HCT116 (cell line): ENCODE measurements around the gene MCRIP2. TPM values are rescaled to one million over a fixed set of nuclear protein-coding genes. Genes with fewer than 3 reads are reported as not detected.

Experiments
- ATAC-seq: fragments of 200-7000 bp; cut with Tn5 transposase; 2 replicates; pipeline ENCODE4 v1.9.1; 2020; ENCODE audit warnings: mild to moderate bottlenecking, moderate library complexity
- BruUV-seq: library from RNA; stranded (reverse); fragments of 400-500 nt; replicated peaks from 2 replicates; lab custom pipeline; 2021; lab: Mats Ljungman, UMichigan
- CTCF ChIA-PET: fragments of 300-600 bp; sonication (Branson Sonifier 250); formaldehyde crosslinking; loops from one replicate; lab custom pipeline; 2021; ENCODE audit warnings: antibody characterized with exemption; lab: Charles Lee
- POLR2A ChIA-PET: fragments of 300-600, 350-600 bp; sonication (Branson Sonifier 250); formaldehyde crosslinking; loops from one replicate; lab custom pipeline; 2021; ENCODE audit warnings: antibody characterized with exemption; lab: Charles Lee
- RAD21 ChIA-PET, 2 experiments: fragments of 300-600 bp; sonication (Branson Sonifier 250); formaldehyde crosslinking; loops; one replicate each; lab custom pipeline; 2023; ENCODE audit warnings: low total read pairs in 2 of 2; ENCODE audit not compliant: uncharacterized antibody in 2 of 2, unreplicated experiment in 2 of 2, low non-redundant PET in 1 of 2; lab: Charles Lee
- DNase-seq: peaks from one replicate; pipeline ENCODE4 v3.0.0-alpha.2; 2010; ENCODE audit warnings: low read depth, low spot score
- H2AFZ ChIP-seq: fragments of 200-600 bp; shearing (Covaris generic), sonication (generic); 2 replicates; pipeline ENCODE4 v1.6.1; 2017; ENCODE audit warnings: low read depth, mixed run types, mixed read lengths, antibody characterized with exemption, low read length; ENCODE audit not compliant: poor library complexity, severe bottlenecking
- H3K27ac ChIP-seq: 2 replicates; pipeline ENCODE4 v1.5.1; 2012; ENCODE audit warnings: low read depth, low read length
- H3K27me3 ChIP-seq: fragments of 200-600 bp; sonication (generic); 2 replicates; pipeline ENCODE4 v1.6.1; 2016; ENCODE audit warnings: mixed run types, low read length, mixed read lengths; ENCODE audit not compliant: insufficient read depth
- H3K36me3 ChIP-seq, 2 experiments: fragments of 200-500 bp in 1 of 2; fragments of 200-600 bp in 1 of 2; sonication (Bioruptor generic) in 1 of 2; sonication (generic) in 1 of 2; 2 replicates each; pipeline versions ENCODE4 v1.5.1 to v1.6.1; 2014 to 2016; ENCODE audit warnings: low read length in 2 of 2, inconsistent platforms in 1 of 2, mixed read lengths in 1 of 2, mixed run types in 1 of 2; ENCODE audit not compliant: insufficient read depth in 2 of 2, control insufficient read depth in 1 of 2
- H3K4me1 ChIP-seq, 2 experiments: fragments of 200-600 bp in 1 of 2; sonication (generic) in 1 of 2; 2 replicates each; pipeline versions ENCODE4 v1.5.1 to v1.6.1; 2012 to 2017; ENCODE audit warnings: low read length in 2 of 2, inconsistent platforms in 1 of 2, mild to moderate bottlenecking in 1 of 2, mixed read lengths in 1 of 2, mixed run types in 1 of 2, moderate library complexity in 1 of 2; ENCODE audit not compliant: insufficient read depth in 2 of 2, control insufficient read depth in 1 of 2
- H3K4me2 ChIP-seq: fragments of 200-600 bp; sonication (generic); 2 replicates; pipeline ENCODE4 v1.6.1; 2017; ENCODE audit warnings: mixed run types, low read length, mixed read lengths
- H3K4me3 ChIP-seq, 2 experiments: fragments of 200-600 bp in 1 of 2; sonication (generic) in 1 of 2; replicated peaks in 1 of 2; 2 replicates each; pipeline ENCODE4 v1.5.1; 2011 to 2016; ENCODE audit warnings: low read length in 2 of 2, control low read depth in 1 of 2, low read depth in 1 of 2, mild to moderate bottlenecking in 1 of 2, mixed read lengths in 1 of 2, mixed run types in 1 of 2
- H3K79me2 ChIP-seq: fragments of 200-600 bp; sonication (generic); 2 replicates; pipeline ENCODE4 v1.6.1; 2017; ENCODE audit warnings: mild to moderate bottlenecking, mixed run types, low read length, moderate library complexity, mixed read lengths; ENCODE audit not compliant: insufficient read depth
- H3K9ac ChIP-seq: fragments of 200-600 bp; sonication (generic); 2 replicates; pipeline ENCODE4 v1.6.1; 2016; ENCODE audit warnings: low read length, mixed read lengths
- H3K9me2 ChIP-seq: fragments of 200-600 bp; sonication (generic), shearing (Covaris generic); 2 replicates; pipeline ENCODE4 v1.6.1; 2017; ENCODE audit warnings: mixed run types, mild to moderate bottlenecking, moderate library complexity; ENCODE audit not compliant: insufficient read depth
- H3K9me3 ChIP-seq, 2 experiments: fragments of 200-500 bp in 1 of 2; fragments of 200-600 bp in 1 of 2; sonication (Bioruptor generic) in 1 of 2; sonication (generic) in 1 of 2; 2 replicates each; pipeline ENCODE4 v1.6.1; 2014 to 2017; ENCODE audit warnings: low read length in 2 of 2, mixed read lengths in 2 of 2, inconsistent platforms in 1 of 2, low read depth in 1 of 2, mild to moderate bottlenecking in 1 of 2, mixed run types in 1 of 2, moderate library complexity in 1 of 2; ENCODE audit not compliant: control insufficient read depth in 1 of 2, insufficient read depth in 1 of 2
- H4K20me1 ChIP-seq: fragments of 200-600 bp; sonication (generic), shearing (Covaris generic); 2 replicates; pipeline ENCODE4 v1.6.1; 2017; ENCODE audit warnings: mixed run types, mild to moderate bottlenecking, moderate library complexity; ENCODE audit not compliant: insufficient read depth
- EGR1 ChIP-seq: IDR thresholded peaks from 2 replicates; pipeline ENCODE4 v1.6.1; 2012; ENCODE audit warnings: low read depth
- EZH2 ChIP-seq: fragments of 200-600 bp; sonication (generic); IDR thresholded peaks from 2 replicates; pipeline ENCODE4 v1.6.1; 2017; ENCODE audit warnings: antibody characterized with exemption, mixed run types
- POLR2A ChIP-seq: IDR thresholded peaks from 2 replicates; pipeline ENCODE4 v1.7.0; 2011; ENCODE audit warnings: borderline replicate concordance; ENCODE audit not compliant: insufficient read depth, insufficient read length; ENCODE audit errors: extremely low read depth
- POLR2AphosphoS5 ChIP-seq: IDR thresholded peaks from 2 replicates; pipeline ENCODE4 v1.6.1; 2011; ENCODE audit warnings: mild to moderate bottlenecking, low read depth, low read length, moderate library complexity
- SP1 ChIP-seq: IDR thresholded peaks from 2 replicates; pipeline ENCODE4 v1.6.1; 2012; ENCODE audit warnings: low read depth
- YY1 ChIP-seq: IDR thresholded peaks from 2 replicates; pipeline ENCODE4 v1.6.1; 2011; ENCODE audit warnings: low read length, low read depth, moderate library complexity, mild to moderate bottlenecking; ENCODE audit not compliant: insufficient replicate concordance; ENCODE audit errors: extremely low read depth
- ZFX ChIP-seq: fragments of 450-650 bp; IDR thresholded peaks from 2 replicates; pipeline ENCODE4 v1.6.1; 2017
- intact Hi-C: fragments of 100-400 bp; cut with micrococcal nuclease; formaldehyde crosslinking; loops from 2 replicates; pipeline ENCODE4 v1.10.0; 2022
- total RNA-seq: library from RNA; stranded (reverse); gene quantifications from one replicate; pipeline ENCODE4 v1.2.1, GENCODE V29; 2021; ENCODE audit not compliant: unreplicated experiment
- TF ChIP-seq, protein P1 (sequence below): IDR thresholded peaks from 2 replicates; pipeline ENCODE4 v1.6.1; 2012

The MCRIP2 gene
- total RNA-seq, 1 experiment from 2014 or later: 34.9 TPM

DNA sequence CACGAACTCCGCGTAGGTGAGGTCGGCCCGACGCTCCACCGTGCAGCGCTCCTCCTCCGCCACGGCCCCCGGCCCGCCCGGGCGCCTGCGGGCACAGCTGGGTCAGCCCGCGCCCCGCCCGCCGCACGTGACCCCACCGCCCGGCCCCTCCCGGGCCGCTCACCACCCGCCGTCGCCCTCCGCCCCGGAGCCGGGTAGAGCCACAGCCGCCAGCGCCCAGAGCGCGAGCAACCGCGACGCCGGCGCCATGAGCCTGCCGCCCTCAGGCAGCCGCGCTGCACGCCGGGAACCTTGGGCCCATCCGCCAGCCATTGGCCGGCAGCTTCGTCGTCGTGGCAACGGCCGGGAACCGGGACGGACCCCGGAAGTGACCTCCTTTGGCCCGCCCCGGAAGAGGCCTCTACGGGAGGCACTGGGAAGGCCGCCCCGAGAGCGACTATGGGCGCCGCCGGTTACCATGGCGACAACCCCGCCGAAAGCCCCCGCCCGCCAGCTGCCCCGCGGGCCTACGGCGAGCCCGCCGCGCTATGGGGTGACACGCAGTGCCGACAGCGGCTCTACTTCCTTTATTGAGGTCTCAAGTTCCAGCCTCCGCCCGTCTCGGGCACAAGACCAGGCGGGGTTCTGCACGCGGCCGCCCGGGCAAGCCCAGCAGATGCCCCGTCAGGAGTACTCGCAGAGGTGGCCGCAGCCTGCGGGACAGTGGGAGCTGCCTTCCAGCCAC, 42.6 kb downstream of the MCRIP2 start, which contains the start of gene JMJD8:
JMJD8 (minus strand) TSS at position 264 of the 724 bp plus-strand sequence; CDS start at position 249, 15 bp downstream.
- no peaks in the 10 kb centered on the region for H3K9me3 ChIP-seq
- DNase-seq (peak; percentile 89), ATAC-seq (peak; percentile 70)
- peaks cover 48% of the 10 kb centered on the region for H3K79me2 ChIP-seq
- peaks cover 17 to 58% of the 10 kb centered on the region in 2 experiments for H3K4me1 ChIP-seq
- ChIA-PET RAD21 (no interaction called here), CTCF (interaction anchor here (1.2 kb wide), 1 partner anchor 32 kb away, joined by 3 read pairs; no protein-coding TSS in a partner anchor), POLR2A (interaction anchor here (0.7 kb wide), 1 partner anchor 11 kb away, joined by 3 read pairs; no protein-coding TSS in a partner anchor)
- no peaks in the 10 kb centered on the region for H3K27me3 ChIP-seq
- no peak within 1 kb of the TSS for H2AFZ ChIP-seq
- no TSS peak for BruUV-seq
- no peak for TF ChIP-seq SP1
- TF ChIP-seq EGR1: no peak
- TF ChIP-seq EZH2: no peak
- TF ChIP-seq, protein P1, sequence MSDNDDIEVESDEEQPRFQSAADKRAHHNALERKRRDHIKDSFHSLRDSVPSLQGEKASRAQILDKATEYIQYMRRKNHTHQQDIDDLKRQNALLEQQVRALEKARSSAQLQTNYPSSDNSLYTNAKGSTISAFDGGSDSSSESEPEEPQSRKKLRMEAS: no peak
- peak; percentile 91 for TF ChIP-seq POLR2AphosphoS5
- TF ChIP-seq YY1: peak; percentile 91
- peak; percentile 93 for TF ChIP-seq POLR2A
- TF ChIP-seq ZFX: peak; percentile 90
- H3K36me3 ChIP-seq: peaks cover 0 to 33% of the 10 kb centered on the region in 2 experiments; a peak in 2 of 4 replicates
- peak within 1 kb of the TSS; percentile 97 for H3K4me2 ChIP-seq
- peak within 1 kb of the TSS; percentile 92 for H3K9ac ChIP-seq
- no peaks in the 10 kb centered on the region for H4K20me1 ChIP-seq
- H3K27ac ChIP-seq: peak within 1 kb of the TSS; percentile 98
- peak within 1 kb of the TSS; percentile 71 to 90 for H3K4me3 ChIP-seq
- intact Hi-C loops: no loop called here
- no peaks in the 10 kb centered on the region for H3K9me2 ChIP-seq
